ENCODE data around the gene IRF2BP1. TPM values are rescaled to one million over a fixed set of nuclear protein-coding genes. Genes with fewer than 3 reads are reported as not detected.

IRF2BP1 gene
- total and polyA plus RNA-seq, 2 of the 13 experiments (the other 11 are each of a cell fraction or from before 2014, with no cell fraction given), result 4.3 to 14.3 TPM

- peak; percentile 77; the same call in 1 of the 2 replicates for TF ChIP-seq TAF1 (CRISPR knock-in tag; IDR thresholded peaks at IDR 0.05)
- peak; percentile 35; the same call in 1 of the 2 replicates for TF ChIP-seq ZBTB20 (CRISPR knock-in tag; IDR thresholded peaks at IDR 0.05; ENCODE audit: borderline replicate concordance, low read depth)
- no peak for TF ChIP-seq MBD4 (IDR thresholded peaks at IDR 0.05; ENCODE audit: borderline replicate concordance, low read length)
- TF ChIP-seq ZNF225 (CRISPR knock-in tag; IDR thresholded peaks at IDR 0.05), result no peak
- TF ChIP-seq XBP1 (CRISPR knock-in tag; IDR thresholded peaks at IDR 0.05), result no peak
- TF ChIP-seq TRIM22 (IDR thresholded peaks at IDR 0.05), result no peak
- TF ChIP-seq PCBP1 (IDR thresholded peaks at IDR 0.05; ENCODE audit: borderline replicate concordance, low read depth, low read length), result peak; percentile 66; the same call in 1 of the 2 replicates
- no peak for TF ChIP-seq ZNF101 (CRISPR knock-in tag; IDR thresholded peaks at IDR 0.05; ENCODE audit: borderline replicate concordance, low read depth)
- TF ChIP-seq KAT8 (CRISPR knock-in tag; IDR thresholded peaks at IDR 0.05), result peak; percentile 75
- peak; percentile 80 for TF ChIP-seq ZNF24 (IDR thresholded peaks at IDR 0.05)
- TF ChIP-seq ZNF460 (CRISPR knock-in tag; IDR thresholded peaks at IDR 0.05; ENCODE audit: borderline replicate concordance), result no peak; the same call in 1 of the 2 replicates
- TF ChIP-seq PPARG (CRISPR knock-in tag; conservative IDR thresholded peaks at IDR 0.05), result peak; percentile 75; the same call in 1 of the 2 replicates
- no peak for TF ChIP-seq PRDM4 (CRISPR knock-in tag; IDR thresholded peaks at IDR 0.05; ENCODE audit: borderline replicate concordance)
- 0 out of 2 replicates have a peak, but pooled peaks have one; percentile 65 for TF ChIP-seq IRF1 (CRISPR knock-in tag; IDR thresholded peaks at IDR 0.05; ENCODE audit: low read depth)
- TF ChIP-seq GATAD1 (CRISPR knock-in tag; IDR thresholded peaks at IDR 0.05), result peak; percentile 57
- peak; percentile 32; the same call in 1 of the 2 replicates for TF ChIP-seq DZIP1 (CRISPR knock-in tag; IDR thresholded peaks at IDR 0.05)
- TF ChIP-seq ELF3 (CRISPR knock-in tag; IDR thresholded peaks at IDR 0.05), result peak; percentile 92
- peak; percentile 46; the same call in 1 of the 2 replicates for TF ChIP-seq ZKSCAN1 (IDR thresholded peaks at IDR 0.05; ENCODE audit: low read length)
- 0 out of 2 replicates have a peak, but pooled peaks have one; percentile 52 for TF ChIP-seq ZNF550 (CRISPR knock-in tag; IDR thresholded peaks at IDR 0.05; ENCODE audit: borderline replicate concordance)
- peak; percentile 100 for TF ChIP-seq ZC3H13 (CRISPR knock-in tag; IDR thresholded peaks at IDR 0.05)
- TF ChIP-seq PCBP2 (optimal IDR thresholded peaks at IDR 0.05; ENCODE audit: low read depth, low read length, poor library complexity, severe bottlenecking), result no peak
- no peak for TF ChIP-seq ZNF20 (CRISPR knock-in tag; IDR thresholded peaks at IDR 0.05)
Observed at GRCh38 chr19:45882652-45883585, 3.0 kb downstream of the IRF2BP1 start (continued).

Data from HepG2 (cell line).